DND-41 (cell line): ENCODE data around the gene HIVEP2.

Source experiments
- ATAC-seq: fragments of 200-7000 bp; cut with Tn5 transposase; 3 replicates; pipeline ENCODE4 v1.9.1; 2021; ENCODE audit warnings: low read depth; ENCODE audit not compliant: insufficient read depth
- DNase-seq: peaks from one replicate; pipeline ENCODE4 v3.0.0-alpha.2; 2020
- H2AFZ ChIP-seq: 2 replicates; pipeline ENCODE4 v1.6.0; 2012; ENCODE audit warnings: low read depth, low read length
- H3K27ac ChIP-seq: 2 replicates; pipeline ENCODE4 v1.5.1; 2012; ENCODE audit warnings: low read length, inconsistent platforms
- H3K27me3 ChIP-seq: fragments of 200-600 bp; sonication (generic); 2 replicates; pipeline ENCODE4 v1.6.0; 2012; ENCODE audit warnings: low read length, mild to moderate bottlenecking, inconsistent platforms; ENCODE audit not compliant: insufficient read depth, poor library complexity
- H3K36me3 ChIP-seq: 2 replicates; pipeline ENCODE4 v1.5.1; 2012; ENCODE audit warnings: low read length, inconsistent platforms; ENCODE audit not compliant: insufficient read depth
- H3K4me1 ChIP-seq: 2 replicates; pipeline ENCODE4 v1.5.1; 2012; ENCODE audit warnings: mild to moderate bottlenecking, low read length; ENCODE audit not compliant: insufficient read depth
- H3K4me2 ChIP-seq: 2 replicates; pipeline ENCODE4 v1.6.0; 2012; ENCODE audit warnings: mild to moderate bottlenecking, moderate library complexity, low read length, inconsistent platforms; ENCODE audit not compliant: insufficient read depth
- H3K4me3 ChIP-seq, 2 experiments: fragments of 200-600 bp in 1 of 2; shearing (Covaris generic) in 1 of 2; 2 replicates each; pipeline ENCODE4 v1.5.1; 2012 to 2016; ENCODE audit warnings: inconsistent platforms in 2 of 2, low read length in 2 of 2, mild to moderate bottlenecking in 2 of 2, low read depth in 1 of 2, moderate library complexity in 1 of 2
- H3K79me2 ChIP-seq: 2 replicates; pipeline ENCODE4 v1.6.0; 2012; ENCODE audit warnings: low read length, inconsistent platforms; ENCODE audit not compliant: insufficient read depth
- H3K9ac ChIP-seq: 2 replicates; pipeline ENCODE4 v1.6.0; 2012; ENCODE audit warnings: low read depth, mild to moderate bottlenecking, inconsistent platforms, low read length, moderate library complexity
- H3K9me3 ChIP-seq: 2 replicates; pipeline ENCODE4 v1.5.1; 2012; ENCODE audit warnings: low read length, moderate library complexity, mild to moderate bottlenecking, inconsistent platforms; ENCODE audit not compliant: insufficient read depth, severe bottlenecking
- H4K20me1 ChIP-seq: 2 replicates; pipeline ENCODE4 v1.6.0; 2012; ENCODE audit warnings: low read length; ENCODE audit not compliant: insufficient read depth
- EZH2 ChIP-seq: IDR thresholded peaks from 3 replicates; pipeline ENCODE4 v1.6.1; 2012; ENCODE audit warnings: borderline replicate concordance, low read depth, mild to moderate bottlenecking, moderate library complexity, low read length, inconsistent platforms; ENCODE audit not compliant: severe bottlenecking
- TF ChIP-seq, protein P1 (sequence below): IDR thresholded peaks from 2 replicates; pipeline ENCODE4 v1.5.1; 2012; ENCODE audit warnings: borderline replicate concordance, low read length, moderate library complexity, mild to moderate bottlenecking; ENCODE audit not compliant: poor library complexity, severe bottlenecking; ENCODE audit errors: extremely low read depth

HIVEP2 gene

DNA sequence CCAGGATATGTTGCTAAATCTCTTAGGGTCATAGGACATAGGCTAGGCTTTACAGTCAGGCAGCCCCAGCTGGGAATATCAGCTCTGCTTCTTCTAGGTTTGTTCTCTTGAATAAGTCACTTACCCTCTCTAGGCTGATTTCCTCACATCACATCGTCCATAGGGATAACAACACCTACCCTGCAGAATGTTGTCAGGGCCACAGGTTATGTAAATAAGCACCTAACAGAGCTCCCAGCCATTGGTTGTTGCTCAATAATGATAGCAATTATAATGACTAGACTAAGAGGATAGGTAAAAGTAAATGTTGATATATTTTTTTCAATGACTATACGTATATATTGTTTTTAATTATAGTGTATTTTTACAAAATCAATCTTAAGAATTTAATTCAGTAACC, 135.0 kb downstream of the HIVEP2 start:
- Histone ChIP-seq H4K20me1 (no peaks in the 10 kb centered on the region), H2AFZ (no peak overlapping the region), H3K27ac (no peak overlapping the region), H3K79me2 (no peaks in the 10 kb centered on the region), H3K4me2 (no peak overlapping the region), H3K27me3 (no peaks in the 10 kb centered on the region), H3K9me3 (no peaks in the 10 kb centered on the region), H3K36me3 (no peaks in the 10 kb centered on the region), H3K9ac (no peak overlapping the region), H3K4me3 (no peak overlapping the region), H3K4me1 (no peaks in the 10 kb centered on the region)
- TF ChIP-seq, protein P1, sequence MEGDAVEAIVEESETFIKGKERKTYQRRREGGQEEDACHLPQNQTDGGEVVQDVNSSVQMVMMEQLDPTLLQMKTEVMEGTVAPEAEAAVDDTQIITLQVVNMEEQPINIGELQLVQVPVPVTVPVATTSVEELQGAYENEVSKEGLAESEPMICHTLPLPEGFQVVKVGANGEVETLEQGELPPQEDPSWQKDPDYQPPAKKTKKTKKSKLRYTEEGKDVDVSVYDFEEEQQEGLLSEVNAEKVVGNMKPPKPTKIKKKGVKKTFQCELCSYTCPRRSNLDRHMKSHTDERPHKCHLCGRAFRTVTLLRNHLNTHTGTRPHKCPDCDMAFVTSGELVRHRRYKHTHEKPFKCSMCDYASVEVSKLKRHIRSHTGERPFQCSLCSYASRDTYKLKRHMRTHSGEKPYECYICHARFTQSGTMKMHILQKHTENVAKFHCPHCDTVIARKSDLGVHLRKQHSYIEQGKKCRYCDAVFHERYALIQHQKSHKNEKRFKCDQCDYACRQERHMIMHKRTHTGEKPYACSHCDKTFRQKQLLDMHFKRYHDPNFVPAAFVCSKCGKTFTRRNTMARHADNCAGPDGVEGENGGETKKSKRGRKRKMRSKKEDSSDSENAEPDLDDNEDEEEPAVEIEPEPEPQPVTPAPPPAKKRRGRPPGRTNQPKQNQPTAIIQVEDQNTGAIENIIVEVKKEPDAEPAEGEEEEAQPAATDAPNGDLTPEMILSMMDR = no peak
- no peak for TF ChIP-seq EZH2
- no peak for DNase-seq
- ATAC-seq = no peak

GRCh38 chr6:142808405-142809061, 136.4 kb downstream of the HIVEP2 start:
- no peak for TF ChIP-seq EZH2
- TF ChIP-seq, protein P1 = no peak
- H3K9me3 ChIP-seq = no peaks in the 10 kb centered on the region
- no peaks in the 10 kb centered on the region for H3K36me3 ChIP-seq
- no peak for ATAC-seq
- H3K4me1 ChIP-seq = no peaks in the 10 kb centered on the region
- no peaks in the 10 kb centered on the region for H4K20me1 ChIP-seq
- H3K9ac ChIP-seq = no peak overlapping the region
- no peak overlapping the region for H3K4me2 ChIP-seq
- DNase-seq = no peak
- H3K27me3 ChIP-seq = no peaks in the 10 kb centered on the region
- no peak overlapping the region for H2AFZ ChIP-seq
- H3K4me3 ChIP-seq = no peak overlapping the region
- H3K27ac ChIP-seq = no peak overlapping the region
- H3K79me2 ChIP-seq = no peaks in the 10 kb centered on the region

DNA sequence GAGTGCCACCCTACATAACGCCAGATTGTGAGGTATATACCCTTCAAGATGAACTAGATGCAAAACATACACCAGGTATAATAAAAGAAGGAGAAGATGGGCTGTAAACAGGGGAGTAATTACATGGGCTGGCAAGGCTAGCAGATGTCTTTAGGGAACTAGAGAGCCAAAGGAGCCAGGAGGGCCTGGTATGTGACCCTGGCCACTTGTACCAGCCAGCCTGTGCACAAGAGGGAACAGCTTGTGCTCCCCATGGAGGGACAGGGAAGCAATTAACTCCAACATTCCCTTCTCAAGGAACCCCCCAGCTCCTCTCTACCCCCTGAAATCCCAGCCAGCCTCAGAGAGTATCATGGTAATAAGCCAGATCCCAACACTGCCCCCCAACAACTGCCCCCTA, 139.9 kb downstream of the HIVEP2 start:
- Histone ChIP-seq H3K4me2 (no peak overlapping the region), H3K9me3 (no peaks in the 10 kb centered on the region), H3K79me2 (no peaks in the 10 kb centered on the region), H2AFZ (no peak overlapping the region), H3K27me3 (no peaks in the 10 kb centered on the region), H3K27ac (no peak overlapping the region), H3K4me1 (no peaks in the 10 kb centered on the region), H3K9ac (no peak overlapping the region), H3K4me3 (no peak overlapping the region), H3K36me3 (no peaks in the 10 kb centered on the region), H4K20me1 (no peaks in the 10 kb centered on the region)
- TF ChIP-seq EZH2 = no peak
- TF ChIP-seq, protein P1 = no peak
- ATAC-seq = no peak
- no peak for DNase-seq
